Testis (tissue), 2 donors: Measurements from ENCODE around the gene MOV10L1.

Source experiments
- CTCF ChIP-seq, 3 experiments: fragments of 450-650 bp in 2 of 3; fragments of 200-600 bp in 1 of 3; sonication (generic) in 1 of 3; IDR thresholded peaks; one replicate each; pipeline ENCODE4 v1.5.1; 2016 to 2019; ENCODE audit warnings: antibody characterized with exemption in 3 of 3, mild to moderate bottlenecking in 2 of 3, moderate library complexity in 1 of 3
- POLR2A ChIP-seq: fragments of 450-650 bp; IDR thresholded peaks from one replicate; pipeline ENCODE4 v1.6.1; 2017; ENCODE audit warnings: antibody characterized with exemption, mild to moderate bottlenecking, moderate library complexity

- no peak for TF ChIP-seq CTCF (IDR thresholded peaks at IDR 0.05)
- no peak for TF ChIP-seq POLR2A
Measured at GRCh38 chr22:50056214-50056972, 33.4 kb upstream of the MOV10L1 start.
